Measurements from ENCODE around the gene SLFN12L.

SLFN12L gene

GRCh38 chr17:35545150-35545549, 7.7 kb upstream of the SLFN12L start:
- ATAC-seq = no peak
- no peak for TF ChIP-seq ZFP30 (CRISPR knock-in tag; IDR thresholded peaks at IDR 0.05)

GRCh38 chr17:35543856-35544255, 6.4 kb upstream of the SLFN12L start:
- ATAC-seq = no peak
- TF ChIP-seq CSDC2 (CRISPR knock-in tag; IDR thresholded peaks at IDR 0.05) (no peak), ZNF70 (CRISPR knock-in tag; IDR thresholded peaks at IDR 0.05) (no peak), ZC3H10 (CRISPR knock-in tag; IDR thresholded peaks at IDR 0.05) (no peak), PPARA (CRISPR knock-in tag; IDR thresholded peaks at IDR 0.05; ENCODE audit: borderline replicate concordance) (no peak), TSHZ2 (CRISPR knock-in tag; IDR thresholded peaks at IDR 0.05) (no peak), BACH2 (CRISPR knock-in tag; IDR thresholded peaks at IDR 0.05; ENCODE audit: borderline replicate concordance) (no peak), OSR1 (CRISPR knock-in tag; IDR thresholded peaks at IDR 0.05) (no peak), TOX (CRISPR knock-in tag; IDR thresholded peaks at IDR 0.05; ENCODE audit: borderline replicate concordance) (no peak)

- TF ChIP-seq PPARA (CRISPR knock-in tag; IDR thresholded peaks at IDR 0.05; ENCODE audit: borderline replicate concordance) = no peak
- no peak for TF ChIP-seq TOX (CRISPR knock-in tag; IDR thresholded peaks at IDR 0.05; ENCODE audit: borderline replicate concordance)
- no peak for TF ChIP-seq CSDC2 (CRISPR knock-in tag; IDR thresholded peaks at IDR 0.05)
- TF ChIP-seq OSR1 (CRISPR knock-in tag; IDR thresholded peaks at IDR 0.05) = no peak
- TF ChIP-seq ZFP3 (CRISPR knock-in tag; IDR thresholded peaks at IDR 0.05) = no peak
- no peak for TF ChIP-seq PATZ1 (CRISPR knock-in tag; IDR thresholded peaks at IDR 0.05; ENCODE audit: borderline replicate concordance)
- TF ChIP-seq SNAI2 (CRISPR knock-in tag; IDR thresholded peaks at IDR 0.05) = no peak
- ATAC-seq = no peak
Measured at GRCh38 chr17:35542990-35543389, 5.5 kb upstream of the SLFN12L start.

GRCh38 chr17:35541434-35541833, 4.0 kb upstream of the SLFN12L start:
- no peak for TF ChIP-seq ZFP3 (CRISPR knock-in tag; IDR thresholded peaks at IDR 0.05)
- no peak for TF ChIP-seq SNAI2 (CRISPR knock-in tag; IDR thresholded peaks at IDR 0.05)
- TF ChIP-seq GLIS3 (CRISPR knock-in tag; IDR thresholded peaks at IDR 0.05) = no peak
- no peak for TF ChIP-seq ZNF565 (CRISPR knock-in tag; conservative IDR thresholded peaks at IDR 0.05; ENCODE audit: low read depth)
- TF ChIP-seq ZC3H10 (CRISPR knock-in tag; IDR thresholded peaks at IDR 0.05) = no peak
- no peak for TF ChIP-seq TCF4 (CRISPR knock-in tag; IDR thresholded peaks at IDR 0.05; ENCODE audit: borderline replicate concordance)
- TF ChIP-seq POU6F1 (CRISPR knock-in tag; IDR thresholded peaks at IDR 0.05; ENCODE audit: borderline replicate concordance, low read depth) = no peak
- no peak for TF ChIP-seq ISL1 (CRISPR knock-in tag; IDR thresholded peaks at IDR 0.05)
- TF ChIP-seq ESRRG (CRISPR knock-in tag; IDR thresholded peaks at IDR 0.05) = no peak
- TF ChIP-seq RARB (CRISPR knock-in tag; IDR thresholded peaks at IDR 0.05) = no peak
- TF ChIP-seq TSHZ2 (CRISPR knock-in tag; IDR thresholded peaks at IDR 0.05) = no peak
- TF ChIP-seq OSR1 (CRISPR knock-in tag; IDR thresholded peaks at IDR 0.05) = no peak
- no peak for TF ChIP-seq ZNF8 (CRISPR knock-in tag; IDR thresholded peaks at IDR 0.05)
- no peak for TF ChIP-seq CSRNP3 (CRISPR knock-in tag; IDR thresholded peaks at IDR 0.05)
- no peak for TF ChIP-seq ZNF70 (CRISPR knock-in tag; IDR thresholded peaks at IDR 0.05)
- no peak for TF ChIP-seq BACH2 (CRISPR knock-in tag; IDR thresholded peaks at IDR 0.05; ENCODE audit: borderline replicate concordance)
- TF ChIP-seq PPARA (CRISPR knock-in tag; IDR thresholded peaks at IDR 0.05; ENCODE audit: borderline replicate concordance) = no peak
- no peak for TF ChIP-seq ZFP30 (CRISPR knock-in tag; IDR thresholded peaks at IDR 0.05)
- no peak for TF ChIP-seq PATZ1 (CRISPR knock-in tag; IDR thresholded peaks at IDR 0.05; ENCODE audit: borderline replicate concordance)
- no peak for ATAC-seq
